H1 (cell line): Measurements from ENCODE around the gene STK26.

ENCODE experiments used
- ASH2L ChIP-seq: fragments of 200-600, 300-600 bp; sonication (generic); IDR thresholded peaks from one replicate; pipeline ENCODE4 v1.7.1; 2017; ENCODE audit warnings: low read length
- BRCA1 ChIP-seq: IDR thresholded peaks from 2 replicates; pipeline ENCODE4 v1.6.1; 2012; ENCODE audit warnings: low read depth, low read length, improper control_type of control experiment
- CEBPB ChIP-seq: IDR thresholded peaks from 2 replicates; pipeline ENCODE4 v1.6.1; 2012; ENCODE audit warnings: low read depth, low read length
- CREB1 ChIP-seq: IDR thresholded peaks from 2 replicates; pipeline ENCODE4 v1.6.1; 2012; ENCODE audit warnings: inconsistent platforms
- EZH2 ChIP-seq: fragments of 200-600 bp; sonication (generic); IDR thresholded peaks from 2 replicates; pipeline ENCODE4 v1.7.1; 2012; ENCODE audit warnings: low read depth, mild to moderate bottlenecking, moderate library complexity, low read length, inconsistent platforms; ENCODE audit not compliant: severe bottlenecking
- GTF2F1 ChIP-seq: IDR thresholded peaks from 2 replicates; pipeline ENCODE4 v1.6.1; 2012; ENCODE audit warnings: low read depth, low read length, improper control_type of control experiment, borderline replicate concordance
- POLR2A ChIP-seq, 2 experiments: IDR thresholded peaks; 1 replicate in 1 of 2; 2 replicates in 1 of 2; pipeline ENCODE4 v1.6.1; 2011; ENCODE audit warnings: low read depth in 2 of 2, low read length in 2 of 2, mild to moderate bottlenecking in 2 of 2; ENCODE audit errors: control extremely low read depth in 1 of 2
- POLR2AphosphoS5 ChIP-seq: IDR thresholded peaks from 2 replicates; pipeline ENCODE4 v1.6.1; 2011; ENCODE audit warnings: low read depth, low read length
- SP2 ChIP-seq: IDR thresholded peaks from 2 replicates; pipeline ENCODE4 v1.6.1; 2012; ENCODE audit warnings: mild to moderate bottlenecking, low read length, inconsistent platforms
- TAF1 ChIP-seq: IDR thresholded peaks from 2 replicates; pipeline ENCODE4 v1.6.1; 2011; ENCODE audit warnings: mild to moderate bottlenecking, low read depth, low read length
- TCF12 ChIP-seq: IDR thresholded peaks from 2 replicates; pipeline ENCODE4 v1.6.1; 2011; ENCODE audit warnings: low read depth, mild to moderate bottlenecking, low read length
- YY1 ChIP-seq: IDR thresholded peaks from 2 replicates; pipeline ENCODE4 v1.6.1; 2011; ENCODE audit warnings: low read depth, mild to moderate bottlenecking, low read length
- TF ChIP-seq, protein P1 (sequence below), 3 experiments: IDR thresholded peaks; 1 replicate in 2 of 3; 2 replicates in 1 of 3; pipeline versions ENCODE4 v1.5.1 to v1.6.1; 2011; ENCODE audit warnings: low read length in 3 of 3, mild to moderate bottlenecking in 3 of 3, inconsistent platforms in 2 of 3, low read depth in 1 of 3, moderate library complexity in 1 of 3; ENCODE audit not compliant: insufficient read depth in 1 of 3; ENCODE audit errors: control extremely low read depth in 1 of 3

DNA sequence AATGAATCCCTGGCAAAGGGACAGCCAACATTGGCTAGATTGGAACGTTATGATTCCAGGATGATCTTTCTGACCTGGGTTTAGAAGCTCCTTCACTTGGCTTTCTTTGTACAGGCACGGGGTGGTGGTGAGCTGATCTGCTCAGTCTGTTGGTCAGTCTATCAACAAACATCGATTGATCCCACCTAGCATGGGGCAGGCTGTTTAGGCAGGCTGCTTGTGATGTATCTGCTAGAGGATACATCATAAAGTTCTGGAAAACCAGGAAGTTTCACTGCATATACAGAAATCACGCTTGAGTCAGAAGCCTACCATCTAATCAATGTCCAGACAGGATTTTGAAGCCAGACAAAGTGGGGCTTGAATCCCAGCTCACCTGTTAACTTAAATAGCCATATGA is 97.8 kb downstream of the STK26 start:
- TF ChIP-seq EZH2 (no peak), CEBPB (no peak), POLR2AphosphoS5 (no peak), BRCA1 (no peak), POLR2A (IDR thresholded peaks at IDR 0.05; ENCODE audit: control extremely low read depth in 1 of 2, low read depth in 2 of 2, low read length in 2 of 2) (no peak), SP2 (no peak), CREB1 (no peak), ASH2L (no peak), GTF2F1 (no peak), YY1 (no peak), TAF1 (no peak), TCF12 (no peak)
- TF ChIP-seq, protein P1, sequence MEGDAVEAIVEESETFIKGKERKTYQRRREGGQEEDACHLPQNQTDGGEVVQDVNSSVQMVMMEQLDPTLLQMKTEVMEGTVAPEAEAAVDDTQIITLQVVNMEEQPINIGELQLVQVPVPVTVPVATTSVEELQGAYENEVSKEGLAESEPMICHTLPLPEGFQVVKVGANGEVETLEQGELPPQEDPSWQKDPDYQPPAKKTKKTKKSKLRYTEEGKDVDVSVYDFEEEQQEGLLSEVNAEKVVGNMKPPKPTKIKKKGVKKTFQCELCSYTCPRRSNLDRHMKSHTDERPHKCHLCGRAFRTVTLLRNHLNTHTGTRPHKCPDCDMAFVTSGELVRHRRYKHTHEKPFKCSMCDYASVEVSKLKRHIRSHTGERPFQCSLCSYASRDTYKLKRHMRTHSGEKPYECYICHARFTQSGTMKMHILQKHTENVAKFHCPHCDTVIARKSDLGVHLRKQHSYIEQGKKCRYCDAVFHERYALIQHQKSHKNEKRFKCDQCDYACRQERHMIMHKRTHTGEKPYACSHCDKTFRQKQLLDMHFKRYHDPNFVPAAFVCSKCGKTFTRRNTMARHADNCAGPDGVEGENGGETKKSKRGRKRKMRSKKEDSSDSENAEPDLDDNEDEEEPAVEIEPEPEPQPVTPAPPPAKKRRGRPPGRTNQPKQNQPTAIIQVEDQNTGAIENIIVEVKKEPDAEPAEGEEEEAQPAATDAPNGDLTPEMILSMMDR (IDR thresholded peaks at IDR 0.05; ENCODE audit: control extremely low read depth in 1 of 3, insufficient read depth in 1 of 3, low read depth in 1 of 3, low read length in 3 of 3), result no peak
